Neural crest cell (in vitro differentiated cells): ENCODE data around the gene NUDT3. TPM values are rescaled to one million over a fixed set of nuclear protein-coding genes. Genes with fewer than 3 reads are reported as not detected.

Experiments used
- DNase-seq: peaks from one replicate; pipeline ENCODE4 v3.0.0; 2021; ENCODE audit warnings: low read depth, mixed read lengths, low spot score
- H3K27ac Mint-ChIP-seq: one replicate; pipeline ENCODE4 v1.8.0; 2021; ENCODE audit warnings: mild to moderate bottlenecking, mixed read lengths; ENCODE audit not compliant: unreplicated experiment
- H3K27me3 Mint-ChIP-seq: 2 replicates; pipeline ENCODE4 v1.8.0; 2021; ENCODE audit warnings: low read depth, mild to moderate bottlenecking, mixed read lengths
- H3K36me3 Mint-ChIP-seq: 2 replicates; pipeline ENCODE4 v1.8.0; 2021; ENCODE audit warnings: low read depth, mild to moderate bottlenecking, mixed read lengths
- H3K4me1 Mint-ChIP-seq: 2 replicates; pipeline ENCODE4 v1.8.0; 2021; ENCODE audit warnings: mixed read lengths
- H3K4me3 Mint-ChIP-seq: one replicate; pipeline ENCODE4 v1.8.0; 2021; ENCODE audit warnings: mild to moderate bottlenecking, mixed read lengths
- H3K9me3 Mint-ChIP-seq: 2 replicates; pipeline ENCODE4 v1.8.0; 2021; ENCODE audit warnings: mixed read lengths
- CTCF ChIP-seq: fragments of 200-600 bp; sonication (generic); conservative IDR thresholded peaks from 2 replicates; pipeline ENCODE4 v1.5.0; 2021; ENCODE audit warnings: antibody characterized with exemption, mild to moderate bottlenecking
- total RNA-seq: library from RNA; stranded (reverse); gene quantifications from 2 replicates; pipeline ENCODE4 v1.2.1, GENCODE V29; 2021

Gene NUDT3
- total RNA-seq, 1 donor from 2014 or later, result 47.5 TPM

DNA sequence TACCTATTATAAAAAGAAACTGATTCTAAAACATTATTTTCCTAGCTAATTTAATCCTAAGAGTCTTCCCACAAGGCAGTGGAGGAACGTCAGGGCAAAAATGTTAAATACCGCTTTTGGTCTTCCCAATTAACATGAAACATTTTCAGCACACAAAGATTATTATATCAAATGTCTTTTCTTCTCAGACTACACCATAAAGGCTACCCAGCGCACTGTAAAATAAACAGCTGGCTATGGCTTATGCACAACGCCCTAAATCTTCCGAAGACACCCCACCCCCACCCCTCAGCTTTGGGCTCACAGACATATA, 1.0 kb downstream of the NUDT3 start:
- DNase-seq, result no peak
- no peaks in the 10 kb centered on the region for H3K27me3 Mint-ChIP-seq
- H3K9me3 Mint-ChIP-seq, result no peaks in the 10 kb centered on the region
- H3K27ac Mint-ChIP-seq, result no peak overlapping the region
- H3K36me3 Mint-ChIP-seq, result peaks cover 3% of the 10 kb centered on the region
- H3K4me3 Mint-ChIP-seq, result no peak overlapping the region
- no peak for TF ChIP-seq CTCF
- peaks cover 22% of the 10 kb centered on the region for H3K4me1 Mint-ChIP-seq

DNA sequence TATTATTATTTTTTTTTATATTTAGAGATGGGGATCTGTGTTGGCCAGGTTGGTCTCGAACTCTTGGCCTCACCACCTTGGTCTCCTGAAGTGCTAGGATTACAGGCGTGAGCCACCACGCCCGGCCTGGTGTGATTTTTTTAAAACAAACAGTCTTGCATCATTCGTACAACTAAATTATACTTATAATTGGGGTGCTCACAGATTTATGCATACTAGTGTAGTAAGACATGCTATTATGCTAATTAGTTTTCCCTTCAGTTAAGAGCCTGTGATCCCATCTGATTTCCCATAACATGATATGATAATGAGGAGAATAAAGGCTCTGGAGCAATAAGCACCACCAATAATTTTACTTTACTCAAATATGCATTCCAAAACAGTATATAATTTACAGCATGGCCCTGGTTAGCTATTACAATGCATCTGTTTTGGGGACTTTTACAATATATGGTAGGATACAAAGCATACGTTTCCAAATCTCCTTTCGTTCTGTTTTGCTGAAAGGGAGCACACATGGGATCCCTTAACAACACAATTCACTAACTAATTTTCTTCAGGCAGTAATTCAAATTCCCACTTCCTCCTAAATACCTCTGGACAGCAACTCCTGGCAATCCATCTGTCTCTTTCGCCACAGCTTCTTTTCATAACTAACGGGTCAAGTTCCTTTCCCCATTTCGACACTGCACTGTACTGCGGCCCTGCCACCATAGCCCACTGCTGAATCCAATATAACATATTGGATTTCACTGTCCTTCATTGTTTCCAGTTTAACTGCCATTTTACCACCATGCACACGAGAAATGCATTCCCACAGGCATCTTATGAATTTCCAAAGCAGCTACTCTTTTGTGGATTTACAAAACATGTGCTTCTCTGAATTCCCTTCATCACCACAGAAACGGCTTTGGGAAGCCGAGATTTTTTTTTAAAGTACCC, 1.7 kb downstream of the NUDT3 start:
- Mint-ChIP-seq H3K27ac (no peak overlapping the region), H3K36me3 (no peaks in the 10 kb centered on the region), H3K27me3 (no peaks in the 10 kb centered on the region), H3K4me1 (peaks cover 25% of the 10 kb centered on the region), H3K9me3 (no peaks in the 10 kb centered on the region), H3K4me3 (no peak overlapping the region)
- TF ChIP-seq CTCF, result no peak
- no peak for DNase-seq

GRCh38 chr6:34389034-34389433, 3.4 kb downstream of the NUDT3 start:
- no peak for TF ChIP-seq CTCF
- Mint-ChIP-seq H3K4me1 (peaks cover 37% of the 10 kb centered on the region), H3K36me3 (no peaks in the 10 kb centered on the region), H3K9me3 (no peaks in the 10 kb centered on the region), H3K27me3 (no peaks in the 10 kb centered on the region), H3K4me3 (peak overlapping the region; percentile 65), H3K27ac (no peak overlapping the region)
- no peak for DNase-seq

- Mint-ChIP-seq H3K9me3 (no peaks in the 10 kb centered on the region), H3K27me3 (no peaks in the 10 kb centered on the region), H3K36me3 (no peaks in the 10 kb centered on the region), H3K4me1 (peaks cover 38% of the 10 kb centered on the region), H3K4me3 (peak overlapping the region; percentile 65), H3K27ac (no peak overlapping the region)
- DNase-seq, result no peak
- no peak for TF ChIP-seq CTCF
These were observed 4.0 kb downstream of the NUDT3 start for GRCh38 chr6:34388421-34388820.

DNA sequence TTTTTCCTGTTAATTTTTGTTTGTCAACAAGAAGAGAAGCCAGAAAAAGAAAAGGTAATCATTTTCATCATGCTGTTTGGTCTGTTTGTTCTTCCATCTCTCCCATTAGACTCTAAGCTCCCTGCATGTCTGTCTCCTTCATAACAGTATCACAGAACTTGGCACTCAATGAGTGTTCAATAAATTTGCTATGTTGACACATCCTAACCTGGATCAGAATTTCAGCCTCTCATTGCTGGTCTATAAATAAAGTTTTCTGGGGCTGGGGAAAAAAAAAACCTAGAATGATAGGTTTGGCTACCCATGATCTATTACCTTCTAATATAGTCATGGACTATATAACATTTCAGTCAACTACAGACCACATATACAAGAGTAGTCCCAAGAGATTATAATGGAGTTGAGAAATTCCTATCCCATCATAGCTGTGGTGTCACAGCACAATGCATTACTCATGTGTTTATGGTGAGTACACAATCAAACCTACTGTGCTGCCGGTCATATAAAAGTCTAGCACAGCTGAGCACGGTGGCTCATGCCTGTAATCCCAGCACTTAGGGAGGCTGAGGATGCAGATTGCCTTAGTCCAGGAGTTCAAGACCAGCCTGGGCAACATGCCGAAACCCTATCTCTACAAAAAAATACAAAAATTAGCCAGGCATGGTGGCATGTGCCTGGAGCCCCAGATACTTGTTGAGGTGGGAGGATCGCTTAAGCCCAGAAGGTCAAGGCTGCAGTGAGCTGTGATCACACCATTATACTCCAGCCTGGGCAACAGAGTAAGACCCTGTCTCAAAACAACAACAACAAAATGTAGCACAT, 5.9 kb downstream of the NUDT3 start:
- Mint-ChIP-seq H3K9me3 (no peaks in the 10 kb centered on the region), H3K27me3 (no peaks in the 10 kb centered on the region), H3K4me1 (peaks cover 34% of the 10 kb centered on the region), H3K27ac (no peak overlapping the region), H3K4me3 (no peak overlapping the region), H3K36me3 (no peaks in the 10 kb centered on the region)
- no peak for DNase-seq
- TF ChIP-seq CTCF, result no peak
